Activated T-helper 2 cell treated with anti-CD3 and anti-CD28 coated beads, Interferon-gamma antibody, Interleukin-2, Interleukin-4, amounts not matched to agents 10 μg/mL and 5 μg/mL and 100 μg/mL, durations not matched to agents 14 hours and 24 hours and 36 hours (primary cell): ENCODE results near the gene IPO7. TPM values are rescaled to one million over a fixed set of nuclear protein-coding genes. Genes with fewer than 3 reads are reported as not detected.

Source experiments
- DNase-seq: peaks from one replicate; pipeline ENCODE4 v3.0.0; 2021; ENCODE audit warnings: low spot score
- H3K27ac Mint-ChIP-seq: one replicate; pipeline ENCODE4 v1.8.0; 2021; ENCODE audit warnings: mixed read lengths
- H3K27me3 Mint-ChIP-seq: one replicate; pipeline ENCODE4 v1.8.0; 2021; ENCODE audit warnings: low read depth, mixed read lengths
- H3K36me3 Mint-ChIP-seq: one replicate; pipeline ENCODE4 v1.8.0; 2021; ENCODE audit warnings: low read depth, mixed read lengths
- H3K4me1 Mint-ChIP-seq: one replicate; pipeline ENCODE4 v1.8.0; 2021; ENCODE audit warnings: low read depth, mixed read lengths
- H3K4me3 Mint-ChIP-seq: one replicate; pipeline ENCODE4 v1.8.0; 2021; ENCODE audit warnings: low read depth, mild to moderate bottlenecking, moderate library complexity, mixed read lengths
- H3K9me3 Mint-ChIP-seq: one replicate; pipeline ENCODE4 v1.8.0; 2021; ENCODE audit warnings: mixed read lengths
- intact Hi-C: fragments of 100-400 bp; cut with micrococcal nuclease; formaldehyde crosslinking; loops from one replicate; pipeline ENCODE4 v1.15.1; 2023
- total RNA-seq: library from RNA; stranded (reverse); gene quantifications from 2 replicates; pipeline ENCODE4 v1.2.3, GENCODE V29; 2022

Gene IPO7
- total RNA-seq, 1 donor from 2014 or later = 143 TPM

DNA sequence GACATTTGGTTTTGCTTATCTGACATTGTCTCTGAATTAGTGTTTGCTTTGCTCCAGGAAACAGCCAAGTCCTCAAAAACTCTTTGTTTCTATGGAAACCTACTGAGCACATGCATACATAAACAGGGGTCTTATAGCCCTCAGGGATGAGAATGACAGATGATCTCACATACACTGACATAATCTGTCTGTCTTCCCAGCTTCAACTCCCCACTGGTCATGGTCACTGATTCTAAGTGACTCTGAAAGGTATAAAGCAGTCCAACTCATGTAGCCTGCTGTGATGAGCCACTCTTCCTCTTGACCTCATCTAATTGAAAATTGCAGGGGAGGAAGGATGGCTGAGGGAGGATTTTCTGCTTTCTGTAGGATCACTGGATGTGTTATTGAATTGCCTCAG is 89.0 kb downstream of the IPO7 start:
- Mint-ChIP-seq H3K36me3 (peaks cover 40% of the 10 kb centered on the region), H3K27me3 (no peaks in the 10 kb centered on the region), H3K9me3 (no peaks in the 10 kb centered on the region), H3K27ac (no peak overlapping the region), H3K4me1 (peaks cover 7% of the 10 kb centered on the region), H3K4me3 (no peak overlapping the region)
- no peak for DNase-seq
- intact Hi-C loops = no loop called here

DNA sequence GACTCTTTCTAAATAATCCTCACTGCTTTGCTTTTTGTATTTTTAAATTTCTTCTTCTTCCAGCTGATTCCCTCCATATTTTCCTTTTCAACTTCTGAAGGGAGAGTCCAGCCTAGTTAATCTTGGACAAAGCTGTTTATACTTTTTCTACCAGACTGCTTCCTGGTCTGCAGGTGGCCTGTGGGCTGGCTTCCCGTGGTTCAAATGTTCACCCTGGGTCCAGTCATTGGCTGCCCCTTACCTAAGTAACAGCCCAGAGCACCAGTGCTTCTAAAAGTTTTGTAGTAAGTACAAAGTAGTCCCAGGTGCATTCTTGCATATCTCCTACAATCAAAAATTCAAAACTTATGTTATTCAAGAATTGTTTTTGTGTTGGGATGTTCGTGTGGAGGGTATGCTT is 95.4 kb downstream of the IPO7 start:
- H3K36me3 Mint-ChIP-seq = peaks cover 46% of the 10 kb centered on the region
- H3K4me3 Mint-ChIP-seq = no peak overlapping the region
- H3K27ac Mint-ChIP-seq = no peak overlapping the region
- no peak for DNase-seq
- H3K27me3 Mint-ChIP-seq = no peaks in the 10 kb centered on the region
- intact Hi-C loops = no loop called here
- H3K4me1 Mint-ChIP-seq = no peaks in the 10 kb centered on the region
- H3K9me3 Mint-ChIP-seq = no peaks in the 10 kb centered on the region

DNA sequence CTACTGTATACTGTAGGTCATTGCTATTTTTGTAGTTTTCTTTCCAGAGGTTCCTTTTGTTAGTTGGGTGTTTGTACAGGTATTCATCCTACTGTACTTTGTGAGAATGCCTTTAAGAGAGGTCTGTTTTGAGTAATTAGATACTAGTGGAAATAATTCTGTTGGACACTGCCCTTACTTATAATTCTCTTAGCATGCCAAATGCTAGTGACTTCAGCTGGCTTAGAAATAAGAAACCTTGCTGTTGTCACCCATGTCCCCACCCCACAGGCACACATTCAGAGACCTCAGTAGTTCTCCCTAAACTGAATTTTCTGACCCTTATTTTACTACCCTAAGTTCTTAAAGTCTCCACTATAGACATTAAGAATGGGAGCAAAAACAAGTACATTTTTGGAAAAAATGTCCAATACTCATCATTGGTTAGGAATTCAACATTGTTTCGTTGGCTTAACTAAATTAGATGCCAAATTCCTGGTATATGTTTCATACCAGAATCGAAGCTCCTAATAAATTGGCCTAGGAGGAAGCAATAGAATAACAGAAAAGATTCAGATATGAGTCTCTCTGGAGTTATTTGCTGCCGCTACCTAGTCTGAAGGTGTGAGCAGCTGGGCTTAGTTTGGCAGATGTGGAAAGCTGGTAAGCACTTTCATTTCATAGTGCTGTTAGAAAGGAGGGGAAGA is 104.8 kb downstream of the IPO7 start:
- no peak overlapping the region for H3K4me3 Mint-ChIP-seq
- H3K36me3 Mint-ChIP-seq = peaks cover 44% of the 10 kb centered on the region
- peak overlapping the region; percentile 25 for H3K27ac Mint-ChIP-seq
- no peaks in the 10 kb centered on the region for H3K27me3 Mint-ChIP-seq
- no peak for DNase-seq
- H3K4me1 Mint-ChIP-seq = no peaks in the 10 kb centered on the region
- no peaks in the 10 kb centered on the region for H3K9me3 Mint-ChIP-seq
- intact Hi-C loops = no loop called here

DNA sequence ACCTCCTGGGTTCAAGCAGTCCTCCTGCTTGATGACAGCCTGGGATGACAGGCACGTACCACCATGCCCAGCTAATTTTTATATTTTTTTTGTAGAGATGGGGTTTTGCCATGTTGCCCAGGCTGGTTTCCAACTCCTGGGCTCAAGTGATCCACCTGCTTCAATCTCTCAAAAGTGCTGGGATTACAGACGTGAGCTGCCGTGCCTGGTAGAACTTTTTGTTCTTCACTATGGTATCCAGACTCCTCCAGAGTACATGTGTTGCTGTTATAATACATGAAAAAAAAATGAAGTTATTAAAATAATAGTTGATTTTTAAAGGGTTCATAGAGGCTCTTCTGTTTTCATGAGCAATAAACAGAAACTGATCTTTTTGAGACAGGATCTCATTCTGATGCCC is 105.9 kb downstream of the IPO7 start:
- H3K4me3 Mint-ChIP-seq = no peak overlapping the region
- H3K27ac Mint-ChIP-seq = no peak overlapping the region
- no peaks in the 10 kb centered on the region for H3K27me3 Mint-ChIP-seq
- H3K4me1 Mint-ChIP-seq = no peaks in the 10 kb centered on the region
- H3K9me3 Mint-ChIP-seq = no peaks in the 10 kb centered on the region
- no peak for DNase-seq
- intact Hi-C loops = no loop called here
- H3K36me3 Mint-ChIP-seq = peaks cover 48% of the 10 kb centered on the region

DNA sequence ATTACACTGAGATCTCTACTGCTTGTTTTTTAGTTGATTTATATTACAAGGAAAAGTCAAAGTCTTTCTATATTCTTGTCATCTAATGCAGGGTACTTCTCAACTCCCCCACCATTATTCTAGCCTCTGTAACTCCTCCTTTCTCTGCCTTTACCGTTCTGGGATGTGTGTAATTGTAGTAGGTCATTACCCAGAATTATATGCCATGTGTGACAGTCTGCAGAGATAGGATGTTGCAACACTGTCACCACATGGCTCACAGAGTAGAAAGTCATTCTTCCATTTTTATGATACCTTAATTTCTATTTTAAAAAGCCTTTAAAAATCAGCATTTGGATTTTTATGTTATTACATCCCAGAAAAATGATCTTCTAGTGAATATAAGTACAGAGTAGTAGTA is 109.0 kb downstream of the IPO7 start:
- Mint-ChIP-seq H3K27me3 (no peaks in the 10 kb centered on the region), H3K9me3 (no peaks in the 10 kb centered on the region), H3K4me1 (no peaks in the 10 kb centered on the region), H3K36me3 (peaks cover 58% of the 10 kb centered on the region), H3K4me3 (no peak overlapping the region), H3K27ac (no peak overlapping the region)
- no peak for DNase-seq
- intact Hi-C loops = no loop called here

DNA sequence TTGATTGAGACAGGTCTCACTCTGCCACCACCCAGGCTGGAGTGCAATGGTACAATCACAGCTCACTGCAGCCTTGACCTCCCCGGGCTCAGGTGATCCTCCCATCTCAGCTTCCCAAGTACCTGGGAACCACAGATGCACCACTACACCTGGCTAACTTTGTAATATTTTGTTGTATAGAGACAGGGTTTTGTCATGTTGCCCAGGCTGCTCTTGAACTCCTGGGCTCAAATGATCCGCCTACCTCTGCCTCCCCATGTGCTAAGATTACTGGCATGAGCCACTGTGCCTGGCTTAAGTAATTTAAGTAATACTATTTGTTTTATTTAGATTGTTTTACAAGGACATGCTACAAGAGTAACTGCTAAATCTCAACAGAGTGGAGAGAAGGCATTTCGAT is 109.9 kb downstream of the IPO7 start:
- DNase-seq = no peak
- H3K27me3 Mint-ChIP-seq = no peaks in the 10 kb centered on the region
- H3K9me3 Mint-ChIP-seq = no peaks in the 10 kb centered on the region
- H3K4me3 Mint-ChIP-seq = no peak overlapping the region
- peaks cover 60% of the 10 kb centered on the region for H3K36me3 Mint-ChIP-seq
- intact Hi-C loops = no loop called here
- H3K27ac Mint-ChIP-seq = no peak overlapping the region
- H3K4me1 Mint-ChIP-seq = no peaks in the 10 kb centered on the region

DNA sequence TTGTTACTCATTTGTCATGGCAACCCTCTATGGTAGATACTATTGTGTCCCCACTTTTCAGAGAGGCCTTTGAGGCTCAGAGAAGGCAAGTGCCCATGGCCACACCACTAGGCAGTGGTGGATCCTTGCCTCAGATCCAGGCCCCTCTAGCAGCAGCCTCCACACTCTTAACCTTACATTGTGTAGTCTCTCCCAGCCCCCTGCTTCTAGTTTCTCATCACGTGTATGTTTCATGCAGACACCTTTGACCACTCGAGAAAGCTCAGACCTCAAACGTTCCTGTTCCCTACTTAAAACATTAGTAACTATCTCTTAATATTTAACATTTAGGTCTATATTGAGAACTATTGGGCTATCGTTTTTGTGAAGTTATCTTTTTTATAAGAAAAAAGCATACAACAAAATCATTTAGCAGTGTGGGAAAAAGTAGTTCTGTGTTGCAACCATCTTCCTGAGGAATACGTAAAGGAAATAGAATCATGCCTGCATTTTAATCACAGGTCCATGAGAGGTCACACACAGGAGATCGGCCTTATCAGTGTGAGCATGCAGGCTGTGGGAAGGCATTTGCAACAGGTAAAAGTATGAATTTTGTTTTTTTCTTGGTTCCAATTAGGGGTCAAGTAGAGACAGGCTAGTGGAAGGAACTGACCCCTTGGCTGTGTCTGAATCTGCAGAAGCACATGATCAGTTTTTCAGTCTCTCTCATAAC is 111.5 kb downstream of the IPO7 start:
- no peak overlapping the region for H3K27ac Mint-ChIP-seq
- H3K9me3 Mint-ChIP-seq = no peaks in the 10 kb centered on the region
- intact Hi-C loops = no loop called here
- no peak overlapping the region for H3K4me3 Mint-ChIP-seq
- peaks cover 64% of the 10 kb centered on the region for H3K36me3 Mint-ChIP-seq
- no peaks in the 10 kb centered on the region for H3K4me1 Mint-ChIP-seq
- H3K27me3 Mint-ChIP-seq = no peaks in the 10 kb centered on the region
- no peak for DNase-seq

Other genes starting within 250 kb of the IPO7 start
- 56.7 and 61.6 TPM in 2 replicates for gene DENND5A, start 119.3 kb upstream of the IPO7 start, total RNA-seq
- 29.8 and 31.9 TPM in 2 replicates for gene TMEM41B, start 70.1 kb upstream of the IPO7 start, total RNA-seq
- gene ZNF143, start 76.4 kb downstream of the IPO7 start, total RNA-seq = 30.9 and 36.8 TPM in 2 replicates
- 48.6 and 49.6 TPM in 2 replicates for gene WEE1, start 189.0 kb downstream of the IPO7 start, total RNA-seq